ENCODE measurements around the gene KCNK5. TPM values are rescaled to one million over a fixed set of nuclear protein-coding genes. Genes with fewer than 3 reads are reported as not detected.

KCNK5 gene
- total RNA-seq, 2 experiments from 2014 or later = 0.30 to 0.47 TPM

DNA sequence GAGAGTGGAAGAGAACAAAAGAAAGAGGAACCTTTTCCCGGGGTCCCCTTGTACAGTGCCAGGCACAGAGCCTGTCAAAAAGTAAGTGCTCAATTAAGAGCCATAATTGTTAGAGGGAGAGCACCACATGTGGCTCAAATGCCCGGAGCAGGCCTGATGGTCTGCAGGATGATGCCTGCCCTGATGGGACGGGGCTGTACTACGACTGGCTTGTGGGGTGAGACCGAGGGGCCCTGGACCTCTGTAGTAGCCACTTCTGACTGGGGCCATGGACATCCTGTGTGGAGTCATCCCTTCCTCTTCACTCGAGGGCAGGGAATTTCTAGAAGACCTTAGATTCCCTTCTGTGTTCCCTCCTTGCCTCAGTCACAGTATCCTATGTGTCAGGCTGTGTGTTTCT is 47.9 kb downstream of the KCNK5 start:
- H3K4me1 Mint-ChIP-seq (ENCODE audit: low read depth) = no peaks in the 10 kb centered on the region
- H3K36me3 Mint-ChIP-seq (ENCODE audit: low read depth) = no peaks in the 10 kb centered on the region
- Histone ChIP-seq H3K4me3 (ENCODE audit: low read length) (no peak overlapping the region), H3K9me3 (ENCODE audit: control insufficient read depth in 1 of 2, insufficient read depth in 1 of 2, low read length in 2 of 2) (peaks cover 0 to 4% of the 10 kb centered on the region in 2 experiments), H3K27ac (ENCODE audit: low read depth in 1 of 2, low read length in 2 of 2) (no peak overlapping the region), H3K27me3 (ENCODE audit: control insufficient read depth in 1 of 2, insufficient read depth in 2 of 2, low read length in 2 of 2) (no peaks in the 10 kb centered on the region), H3K36me3 (ENCODE audit: insufficient read depth, low read length) (no peaks in the 10 kb centered on the region), H3K4me1 (ENCODE audit: insufficient read depth, low read length) (no peaks in the 10 kb centered on the region)
- H3K9me3 Mint-ChIP-seq = peaks cover 3% of the 10 kb centered on the region
- ChIA-PET CTCF (no interaction called here), POLR2A (no interaction called here)
- DNase-seq = no peak
- no peak for ATAC-seq (ENCODE audit: poor library complexity)
- TF ChIP-seq, protein P1, sequence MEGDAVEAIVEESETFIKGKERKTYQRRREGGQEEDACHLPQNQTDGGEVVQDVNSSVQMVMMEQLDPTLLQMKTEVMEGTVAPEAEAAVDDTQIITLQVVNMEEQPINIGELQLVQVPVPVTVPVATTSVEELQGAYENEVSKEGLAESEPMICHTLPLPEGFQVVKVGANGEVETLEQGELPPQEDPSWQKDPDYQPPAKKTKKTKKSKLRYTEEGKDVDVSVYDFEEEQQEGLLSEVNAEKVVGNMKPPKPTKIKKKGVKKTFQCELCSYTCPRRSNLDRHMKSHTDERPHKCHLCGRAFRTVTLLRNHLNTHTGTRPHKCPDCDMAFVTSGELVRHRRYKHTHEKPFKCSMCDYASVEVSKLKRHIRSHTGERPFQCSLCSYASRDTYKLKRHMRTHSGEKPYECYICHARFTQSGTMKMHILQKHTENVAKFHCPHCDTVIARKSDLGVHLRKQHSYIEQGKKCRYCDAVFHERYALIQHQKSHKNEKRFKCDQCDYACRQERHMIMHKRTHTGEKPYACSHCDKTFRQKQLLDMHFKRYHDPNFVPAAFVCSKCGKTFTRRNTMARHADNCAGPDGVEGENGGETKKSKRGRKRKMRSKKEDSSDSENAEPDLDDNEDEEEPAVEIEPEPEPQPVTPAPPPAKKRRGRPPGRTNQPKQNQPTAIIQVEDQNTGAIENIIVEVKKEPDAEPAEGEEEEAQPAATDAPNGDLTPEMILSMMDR (IDR thresholded peaks at IDR 0.05) = no peak
- no peak overlapping the region for H3K27ac Mint-ChIP-seq
- no peaks in the 10 kb centered on the region for H3K27me3 Mint-ChIP-seq
- H3K4me3 Mint-ChIP-seq = no peak overlapping the region
- intact Hi-C loops (cut with DNase I, micrococcal nuclease) = no loop called here

DNA sequence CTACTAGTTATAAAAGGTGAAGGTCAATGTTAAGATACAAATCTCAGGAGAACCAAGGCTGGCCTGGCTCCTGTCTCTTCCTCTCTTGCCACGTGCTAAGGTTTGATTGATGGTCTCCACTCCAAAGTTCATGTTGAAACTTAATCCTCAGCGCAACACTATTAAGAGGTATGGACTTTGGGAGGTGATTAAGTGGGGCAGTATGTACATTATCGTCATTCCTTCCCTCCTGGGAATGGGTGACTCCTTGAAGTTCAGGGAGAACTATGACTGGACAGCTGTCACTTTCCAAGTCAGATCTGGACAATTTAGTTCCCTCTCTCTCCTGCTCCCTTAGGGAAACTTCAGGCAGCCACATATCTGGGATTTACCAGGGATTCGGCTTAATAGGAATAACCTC is 50.5 kb downstream of the KCNK5 start:
- intact Hi-C loops (cut with DNase I, micrococcal nuclease) = no loop called here
- H3K27ac ChIP-seq (ENCODE audit: low read depth in 1 of 2, low read length in 2 of 2) = no peak overlapping the region
- Mint-ChIP-seq H3K27ac (no peak overlapping the region), H3K36me3 (ENCODE audit: low read depth) (no peaks in the 10 kb centered on the region), H3K4me3 (no peak overlapping the region), H3K9me3 (peaks cover 3% of the 10 kb centered on the region), H3K4me1 (ENCODE audit: low read depth) (no peaks in the 10 kb centered on the region), H3K27me3 (no peaks in the 10 kb centered on the region)
- H3K9me3 ChIP-seq (ENCODE audit: control insufficient read depth in 1 of 2, insufficient read depth in 1 of 2, low read length in 2 of 2) = peaks cover 4 to 7% of the 10 kb centered on the region in 2 experiments
- TF ChIP-seq, protein P1 (IDR thresholded peaks at IDR 0.05) = no peak
- no peak overlapping the region for H3K4me3 ChIP-seq (ENCODE audit: low read length)
- H3K4me1 ChIP-seq (ENCODE audit: insufficient read depth, low read length) = no peaks in the 10 kb centered on the region
- no peaks in the 10 kb centered on the region for H3K36me3 ChIP-seq (ENCODE audit: insufficient read depth, low read length)
- CTCF ChIA-PET = no interaction called here
- ATAC-seq (ENCODE audit: poor library complexity) (no peak), DNase-seq (no peak)
- POLR2A ChIA-PET = no interaction called here
- H3K27me3 ChIP-seq (ENCODE audit: control insufficient read depth in 1 of 2, insufficient read depth in 2 of 2, low read length in 2 of 2) = no peaks in the 10 kb centered on the region

DNA sequence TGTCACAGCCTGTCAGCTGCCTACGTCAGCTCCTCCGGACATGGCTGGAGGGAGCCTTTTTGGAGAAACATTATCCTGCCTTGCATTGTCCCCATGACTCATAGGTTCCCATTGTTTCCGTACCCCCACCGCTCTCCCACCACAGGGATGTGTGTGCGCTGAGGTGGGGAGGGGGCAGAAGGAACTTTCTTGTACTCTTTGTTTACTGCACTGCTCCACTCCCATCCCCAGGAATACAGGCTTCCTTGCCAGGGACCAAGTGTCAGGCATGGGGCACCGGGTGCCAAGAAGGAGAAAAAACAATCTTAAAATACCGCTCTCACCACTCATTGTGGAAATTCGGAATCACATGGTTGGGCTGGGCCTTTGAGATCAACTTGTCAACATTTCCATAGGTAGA is 51.0 kb downstream of the KCNK5 start:
- peaks cover 4 to 7% of the 10 kb centered on the region in 2 experiments for H3K9me3 ChIP-seq (ENCODE audit: control insufficient read depth in 1 of 2, insufficient read depth in 1 of 2, low read length in 2 of 2)
- Mint-ChIP-seq H3K9me3 (peaks cover 3% of the 10 kb centered on the region), H3K27ac (no peak overlapping the region), H3K4me3 (no peak overlapping the region), H3K36me3 (ENCODE audit: low read depth) (no peaks in the 10 kb centered on the region), H3K27me3 (no peaks in the 10 kb centered on the region), H3K4me1 (ENCODE audit: low read depth) (no peaks in the 10 kb centered on the region)
- no peaks in the 10 kb centered on the region for H3K27me3 ChIP-seq (ENCODE audit: control insufficient read depth in 1 of 2, insufficient read depth in 2 of 2, low read length in 2 of 2)
- ATAC-seq (ENCODE audit: poor library complexity) = no peak
- intact Hi-C loops (cut with DNase I, micrococcal nuclease) = no loop called here
- H3K4me1 ChIP-seq (ENCODE audit: insufficient read depth, low read length) = no peaks in the 10 kb centered on the region
- no peak overlapping the region for H3K4me3 ChIP-seq (ENCODE audit: low read length)
- TF ChIP-seq, protein P1 (IDR thresholded peaks at IDR 0.05) = no peak
- H3K27ac ChIP-seq (ENCODE audit: low read depth in 1 of 2, low read length in 2 of 2) = no peak overlapping the region
- ChIA-PET POLR2A (no interaction called here), CTCF (no interaction called here)
- H3K36me3 ChIP-seq (ENCODE audit: insufficient read depth, low read length) = no peaks in the 10 kb centered on the region
- no peak for DNase-seq

Data from CD4-positive, alpha-beta T cell (primary cell).